Measurements from ENCODE around the gene LTC4S. TPM values are rescaled to one million over a fixed set of nuclear protein-coding genes. Genes with fewer than 3 reads are reported as not detected.

The LTC4S gene
- total RNA-seq, 1 donor: 1.4 TPM

DNA sequence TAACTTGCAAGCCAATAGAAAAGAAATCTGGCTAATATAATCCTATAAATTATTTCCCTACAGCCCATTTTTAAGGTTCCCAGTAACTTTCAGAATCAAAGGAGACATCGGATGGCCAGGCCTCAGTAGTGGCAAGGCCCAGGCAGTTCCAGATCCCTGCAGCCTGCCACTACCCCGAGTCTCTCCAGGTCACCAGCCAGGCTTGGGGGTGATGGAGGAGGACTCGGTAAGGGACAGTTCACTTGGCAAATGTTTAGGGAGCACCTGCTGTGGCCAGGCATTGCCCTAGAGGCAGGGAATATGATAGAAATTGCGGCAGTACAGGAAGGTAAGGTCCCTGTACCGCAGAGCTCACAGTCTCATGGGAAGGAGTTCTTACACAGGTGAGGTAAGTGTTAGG lies 15.2 kb upstream of the LTC4S start:
- no peak for TF ChIP-seq CTCF (IDR thresholded peaks at IDR 0.05; ENCODE audit: extremely low read depth, low read depth, low read length)
- Histone ChIP-seq H3K36me3 (ENCODE audit: insufficient read depth, low read length) (peaks cover 42% of the 10 kb centered on the region), H3K79me2 (ENCODE audit: insufficient read depth, low read length) (no peaks in the 10 kb centered on the region), H2AFZ (ENCODE audit: low read length) (no peak overlapping the region), H3K4me1 (ENCODE audit: insufficient read depth, low read length) (no peaks in the 10 kb centered on the region), H3K4me2 (ENCODE audit: insufficient read depth, low read length) (no peak overlapping the region), H3K9me3 (ENCODE audit: low read depth, low read length) (no peaks in the 10 kb centered on the region), H3K4me3 (ENCODE audit: insufficient read depth, low read length) (no peak overlapping the region), H4K20me1 (ENCODE audit: insufficient read depth, low read length) (peaks cover 6% of the 10 kb centered on the region), H3K27me3 (ENCODE audit: insufficient read depth, low read length) (no peaks in the 10 kb centered on the region), H3K27ac (ENCODE audit: low read depth, low read length) (no peak overlapping the region)
- no peak for DNase-seq (ENCODE audit: insufficient read length, low spot score, missing footprints)

- H2AFZ ChIP-seq (ENCODE audit: low read length): no peak overlapping the region
- no peak for TF ChIP-seq CTCF (IDR thresholded peaks at IDR 0.05; ENCODE audit: extremely low read depth, low read depth, low read length)
- DNase-seq (ENCODE audit: insufficient read length, low spot score, missing footprints): peak; percentile 68
- no peaks in the 10 kb centered on the region for H3K4me1 ChIP-seq (ENCODE audit: insufficient read depth, low read length)
- no peaks in the 10 kb centered on the region for H3K27me3 ChIP-seq (ENCODE audit: insufficient read depth, low read length)
- peaks cover 32% of the 10 kb centered on the region for H3K36me3 ChIP-seq (ENCODE audit: insufficient read depth, low read length)
- H4K20me1 ChIP-seq (ENCODE audit: insufficient read depth, low read length): peaks cover 6% of the 10 kb centered on the region
- H3K4me2 ChIP-seq (ENCODE audit: insufficient read depth, low read length): no peak overlapping the region
- H3K79me2 ChIP-seq (ENCODE audit: insufficient read depth, low read length): no peaks in the 10 kb centered on the region
- no peaks in the 10 kb centered on the region for H3K9me3 ChIP-seq (ENCODE audit: low read depth, low read length)
- no peak overlapping the region for H3K27ac ChIP-seq (ENCODE audit: low read depth, low read length)
- no peak overlapping the region for H3K4me3 ChIP-seq (ENCODE audit: insufficient read depth, low read length)
Measured at GRCh38 chr5:179779826-179780225, 14.0 kb upstream of the LTC4S start.

DNA sequence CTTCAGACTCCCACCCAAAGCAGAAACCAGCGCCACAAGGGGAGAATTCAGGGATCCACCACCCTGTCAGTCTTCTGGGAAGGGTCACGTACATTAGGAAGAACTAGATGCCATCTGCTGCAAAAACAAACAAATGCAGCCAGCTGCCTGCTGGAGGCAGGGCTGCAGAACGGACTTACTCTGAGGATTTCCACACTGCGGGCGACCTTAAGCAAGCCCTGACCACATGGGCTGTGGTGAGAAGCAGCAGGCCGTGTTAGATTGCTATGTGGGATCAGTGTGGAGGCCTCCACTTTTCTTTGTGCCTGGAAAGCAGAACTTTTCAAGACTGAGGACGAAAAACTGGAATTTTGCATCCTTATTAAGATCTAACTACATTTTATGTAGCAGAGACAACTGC lies 13.4 kb upstream of the LTC4S start:
- Histone ChIP-seq H4K20me1 (ENCODE audit: insufficient read depth, low read length) (peaks cover 6% of the 10 kb centered on the region), H3K4me1 (ENCODE audit: insufficient read depth, low read length) (no peaks in the 10 kb centered on the region), H3K36me3 (ENCODE audit: insufficient read depth, low read length) (peaks cover 28% of the 10 kb centered on the region), H3K79me2 (ENCODE audit: insufficient read depth, low read length) (no peaks in the 10 kb centered on the region), H3K27ac (ENCODE audit: low read depth, low read length) (no peak overlapping the region), H3K9me3 (ENCODE audit: low read depth, low read length) (no peaks in the 10 kb centered on the region), H3K27me3 (ENCODE audit: insufficient read depth, low read length) (no peaks in the 10 kb centered on the region), H3K4me3 (ENCODE audit: insufficient read depth, low read length) (no peak overlapping the region), H3K4me2 (ENCODE audit: insufficient read depth, low read length) (no peak overlapping the region), H2AFZ (ENCODE audit: low read length) (no peak overlapping the region)
- peak; percentile 64 for DNase-seq (ENCODE audit: insufficient read length, low spot score, missing footprints)
- no peak for TF ChIP-seq CTCF (IDR thresholded peaks at IDR 0.05; ENCODE audit: extremely low read depth, low read depth, low read length)

- no peaks in the 10 kb centered on the region for H3K4me1 ChIP-seq (ENCODE audit: insufficient read depth, low read length)
- no peak overlapping the region for H2AFZ ChIP-seq (ENCODE audit: low read length)
- H4K20me1 ChIP-seq (ENCODE audit: insufficient read depth, low read length): peaks cover 6% of the 10 kb centered on the region
- no peak overlapping the region for H3K4me3 ChIP-seq (ENCODE audit: insufficient read depth, low read length)
- no peak overlapping the region for H3K4me2 ChIP-seq (ENCODE audit: insufficient read depth, low read length)
- peaks cover 19% of the 10 kb centered on the region for H3K36me3 ChIP-seq (ENCODE audit: insufficient read depth, low read length)
- no peaks in the 10 kb centered on the region for H3K79me2 ChIP-seq (ENCODE audit: insufficient read depth, low read length)
- H3K27me3 ChIP-seq (ENCODE audit: insufficient read depth, low read length): no peaks in the 10 kb centered on the region
- no peak overlapping the region for H3K27ac ChIP-seq (ENCODE audit: low read depth, low read length)
- no peak for DNase-seq (ENCODE audit: insufficient read length, low spot score, missing footprints)
- H3K9me3 ChIP-seq (ENCODE audit: low read depth, low read length): no peaks in the 10 kb centered on the region
- TF ChIP-seq CTCF (IDR thresholded peaks at IDR 0.05; ENCODE audit: extremely low read depth, low read depth, low read length): no peak
Measured at GRCh38 chr5:179781846-179782245, 11.9 kb upstream of the LTC4S start.
